ENCODE data around the gene MRPL53.
A peak's percentile ranks its signal among the peaks of the same experiment; 100 is the strongest.

Gene MRPL53

GRCh38 chr2:74457549-74458131 lies 14.8 kb downstream of the MRPL53 start (continued):
- no peak for TF ChIP-seq ZNF645 (tag by site-specific recombination; IDR thresholded peaks at IDR 0.05)
- no peak for TF ChIP-seq ZNF280D (tag by site-specific recombination; IDR thresholded peaks at IDR 0.05)
- no peak for TF ChIP-seq ZBTB1 (tag by site-specific recombination; IDR thresholded peaks at IDR 0.05)
- TF ChIP-seq ZNF146 (tag by site-specific recombination; IDR thresholded peaks at IDR 0.05), result no peak
- peak; percentile 81; the same call in 1 of the 2 replicates for TF ChIP-seq ZBTB17 (tag by site-specific recombination; IDR thresholded peaks at IDR 0.05)
- no peak; the same call in 1 of the 2 replicates for TF ChIP-seq ZNF221 (tag by site-specific recombination; IDR thresholded peaks at IDR 0.05; ENCODE audit: borderline replicate concordance)
- 0 out of 2 replicates have a peak, but pooled peaks have one; percentile 33 for TF ChIP-seq ZBTB8A (tag by site-specific recombination; IDR thresholded peaks at IDR 0.05)
- no peak for TF ChIP-seq ZNF555 (tag by site-specific recombination; conservative IDR thresholded peaks at IDR 0.05)
- no peak; the same call in 1 of the 2 replicates for TF ChIP-seq ZSCAN5A (tag by site-specific recombination; IDR thresholded peaks at IDR 0.05)
- no peak for TF ChIP-seq ZNF48 (tag by site-specific recombination; IDR thresholded peaks at IDR 0.05)
- no peak for TF ChIP-seq HOXA7 (CRISPR knock-in tag; IDR thresholded peaks at IDR 0.05; ENCODE audit: borderline replicate concordance)
- no peak for TF ChIP-seq ZNF626 (tag by site-specific recombination; IDR thresholded peaks at IDR 0.05)
- no peak for TF ChIP-seq HIC1 (tag by site-specific recombination; IDR thresholded peaks at IDR 0.05)
- TF ChIP-seq CTCF (tag by site-specific recombination; IDR thresholded peaks at IDR 0.05), result no peak
- no peak for TF ChIP-seq YY2 (tag by site-specific recombination; IDR thresholded peaks at IDR 0.05)
- no peak for TF ChIP-seq ZNF654 (tag by site-specific recombination; IDR thresholded peaks at IDR 0.05; ENCODE audit: low read depth)
- TF ChIP-seq ZNF362 (tag by site-specific recombination; IDR thresholded peaks at IDR 0.05), result no peak
- no peak for TF ChIP-seq ZNF426 (tag by site-specific recombination; IDR thresholded peaks at IDR 0.05)
- no peak for TF ChIP-seq ZNF621 (tag by site-specific recombination; IDR thresholded peaks at IDR 0.05)
- no peak for TF ChIP-seq ZBTB6 (tag by site-specific recombination; IDR thresholded peaks at IDR 0.05)
- no peak for TF ChIP-seq SP2 (tag by site-specific recombination; IDR thresholded peaks at IDR 0.05)
- TF ChIP-seq SCRT1 (tag by site-specific recombination; IDR thresholded peaks at IDR 0.05; ENCODE audit: borderline replicate concordance), result no peak
- TF ChIP-seq ZNF398 (tag by site-specific recombination; IDR thresholded peaks at IDR 0.05), result peak; percentile 69; the same call in 1 of the 2 replicates
- no peak for TF ChIP-seq ZNF354C (tag by site-specific recombination; IDR thresholded peaks at IDR 0.05; ENCODE audit: borderline replicate concordance, low read depth)
- peak; percentile 46; the same call in 1 of the 2 replicates for TF ChIP-seq ZSCAN30 (tag by site-specific recombination; IDR thresholded peaks at IDR 0.05)
- no peak for TF ChIP-seq ZNF416 (tag by site-specific recombination; IDR thresholded peaks at IDR 0.05)

All from HEK293 (cell line).